Nucleus accumbens (tissue), 56 donors: ENCODE measurements around the gene C5orf34.
A peak's percentile ranks its signal among the peaks of the same experiment; 100 is the strongest.
"Not testable (repeated sequence)": the region's sequence is repeated elsewhere in the genome, so short reads cannot be mapped to it uniquely, and the experiment has no call there.

Experiments
- DNase-seq, 56 donors: peaks; one replicate each; lab custom pipeline; 2025; lab: John Stamatoyannopoulos, UW

The C5orf34 gene

GRCh38 chr5:43514816-43515677 is at the start of gene C5orf34:
C5orf34 (minus strand) TSS chr5:43515148; CDS start chr5:43509339, 5,809 bp downstream.
- DNase-seq = peak; percentile 38 to 97 (median 90)

GRCh38 chr5:43564289-43564850 is 49.4 kb upstream of the C5orf34 start:
- DNase-seq = no peak

- no peak for DNase-seq
These were observed 48.4 kb upstream of the C5orf34 start for GRCh38 chr5:43563321-43563720.

GRCh38 chr5:43561356-43561755 is 46.4 kb upstream of the C5orf34 start:
- DNase-seq = no peak

- no peak for DNase-seq
These were observed 45.2 kb upstream of the C5orf34 start for GRCh38 chr5:43560128-43560527.

- DNase-seq = peak in 55 of 56 donors; percentile 5 to 91 (median 78)
These were observed 42.1 kb upstream of the C5orf34 start, which contains the start of gene PAIP1 for GRCh38 chr5:43556857-43557542. PAIP1 (minus strand) TSS chr5:43557077; CDS start chr5:43556846, 231 bp downstream.

GRCh38 chr5:43556607-43556856 is 41.6 kb upstream of the C5orf34 start:
- not testable (repeated sequence) for DNase-seq

GRCh38 chr5:43555895-43556606 is 41.1 kb upstream of the C5orf34 start:
- peak in 52 of 56 donors; percentile 2 to 72 (median 46) for DNase-seq

- DNase-seq = no peak
These were observed 39.5 kb upstream of the C5orf34 start for GRCh38 chr5:43554497-43554896.

- DNase-seq = no peak
These were observed 38.4 kb upstream of the C5orf34 start for GRCh38 chr5:43553381-43553780.

GRCh38 chr5:43551731-43552130 is 36.8 kb upstream of the C5orf34 start:
- no peak for DNase-seq

- not testable (repeated sequence) for DNase-seq
These were observed 34.3 kb upstream of the C5orf34 start for GRCh38 chr5:43549272-43549671.

GRCh38 chr5:43548358-43548757 is 33.4 kb upstream of the C5orf34 start:
- no peak for DNase-seq

- DNase-seq = no peak
These were observed 32.6 kb upstream of the C5orf34 start for GRCh38 chr5:43547532-43547931.

- no peak for DNase-seq
These were observed 28.5 kb upstream of the C5orf34 start for GRCh38 chr5:43543434-43543833.

GRCh38 chr5:43540746-43541145 is 25.8 kb upstream of the C5orf34 start:
- DNase-seq = peak in 6 of 56 donors; percentile 3 to 16 (median 7)

GRCh38 chr5:43536972-43537371 is 22.0 kb upstream of the C5orf34 start:
- no peak for DNase-seq

- no peak for DNase-seq
These were observed 18.7 kb upstream of the C5orf34 start for GRCh38 chr5:43533646-43534045.

GRCh38 chr5:43530648-43531047 is 15.7 kb upstream of the C5orf34 start:
- DNase-seq = no peak

GRCh38 chr5:43523662-43524072 is 8.7 kb upstream of the C5orf34 start:
- DNase-seq = no peak

- no peak for DNase-seq
These were observed 5.7 kb upstream of the C5orf34 start for GRCh38 chr5:43520615-43521014.
